ENCODE measurements around the gene CUBN.
A peak's percentile ranks its signal among the peaks of the same experiment; 100 is the strongest.
"Not testable (repeated sequence)": the region's sequence is repeated elsewhere in the genome, so short reads cannot be mapped to it uniquely, and the experiment has no call there.

Gene CUBN

GRCh38 chr10:17115683-17116082, 13.9 kb downstream of the CUBN start:
- Histone ChIP-seq H3K4me1 (peaks cover 0 to 34% (median 4%) of the 10 kb centered on the region in 4 donors), H3K36me3 (no peaks in the 10 kb centered on the region), H3K9me3 (no peaks in the 10 kb centered on the region), H3K27ac (peak overlapping the region in 1 of 2 donors; percentile 9), H3K4me3 (no peak overlapping the region), H3K27me3 (no peaks in the 10 kb centered on the region)
- TF ChIP-seq, protein P1, sequence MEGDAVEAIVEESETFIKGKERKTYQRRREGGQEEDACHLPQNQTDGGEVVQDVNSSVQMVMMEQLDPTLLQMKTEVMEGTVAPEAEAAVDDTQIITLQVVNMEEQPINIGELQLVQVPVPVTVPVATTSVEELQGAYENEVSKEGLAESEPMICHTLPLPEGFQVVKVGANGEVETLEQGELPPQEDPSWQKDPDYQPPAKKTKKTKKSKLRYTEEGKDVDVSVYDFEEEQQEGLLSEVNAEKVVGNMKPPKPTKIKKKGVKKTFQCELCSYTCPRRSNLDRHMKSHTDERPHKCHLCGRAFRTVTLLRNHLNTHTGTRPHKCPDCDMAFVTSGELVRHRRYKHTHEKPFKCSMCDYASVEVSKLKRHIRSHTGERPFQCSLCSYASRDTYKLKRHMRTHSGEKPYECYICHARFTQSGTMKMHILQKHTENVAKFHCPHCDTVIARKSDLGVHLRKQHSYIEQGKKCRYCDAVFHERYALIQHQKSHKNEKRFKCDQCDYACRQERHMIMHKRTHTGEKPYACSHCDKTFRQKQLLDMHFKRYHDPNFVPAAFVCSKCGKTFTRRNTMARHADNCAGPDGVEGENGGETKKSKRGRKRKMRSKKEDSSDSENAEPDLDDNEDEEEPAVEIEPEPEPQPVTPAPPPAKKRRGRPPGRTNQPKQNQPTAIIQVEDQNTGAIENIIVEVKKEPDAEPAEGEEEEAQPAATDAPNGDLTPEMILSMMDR (IDR thresholded peaks at IDR 0.05): no peak
- no peak for DNase-seq
- intact Hi-C loops (cut with DNase I; ENCODE audit: low total_unique reads): no loop called here

DNA sequence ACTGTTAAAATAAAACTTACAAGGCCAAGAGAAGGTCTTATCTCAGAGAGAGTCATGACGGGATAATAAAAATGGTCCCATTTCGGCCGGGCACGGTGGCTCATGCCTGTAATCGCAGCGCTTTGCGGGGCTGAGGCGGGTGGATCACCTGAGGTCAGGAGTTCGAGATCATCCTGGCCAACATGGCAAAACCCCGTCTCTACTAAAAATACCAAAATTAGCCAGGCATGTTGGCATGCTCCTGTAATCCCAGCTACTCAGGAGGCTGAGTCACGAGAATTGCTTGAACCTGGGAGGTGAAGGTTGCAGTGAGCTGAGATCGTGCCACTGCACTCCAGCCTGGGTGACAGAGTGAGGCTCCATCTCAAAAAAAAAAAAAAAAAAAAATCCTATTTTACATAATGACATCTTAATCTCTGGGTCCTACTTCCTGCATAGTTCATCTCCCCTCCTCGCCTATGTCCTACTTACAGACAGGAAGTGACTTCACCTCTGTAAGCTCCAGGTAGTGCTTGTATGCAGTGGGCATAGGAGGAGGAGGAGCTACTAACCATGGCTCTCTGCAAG, 14.7 kb downstream of the CUBN start:
- H3K27ac ChIP-seq: peak overlapping the region; percentile 38 to 58
- H3K9me3 ChIP-seq; H3K4me3 ChIP-seq; H3K36me3 ChIP-seq; H3K27me3 ChIP-seq; intact Hi-C loops (cut with DNase I; ENCODE audit: low total_unique reads); DNase-seq: not testable (repeated sequence)
- peaks cover 0 to 34% (median 4%) of the 10 kb centered on the region in 4 donors for H3K4me1 ChIP-seq

DNA sequence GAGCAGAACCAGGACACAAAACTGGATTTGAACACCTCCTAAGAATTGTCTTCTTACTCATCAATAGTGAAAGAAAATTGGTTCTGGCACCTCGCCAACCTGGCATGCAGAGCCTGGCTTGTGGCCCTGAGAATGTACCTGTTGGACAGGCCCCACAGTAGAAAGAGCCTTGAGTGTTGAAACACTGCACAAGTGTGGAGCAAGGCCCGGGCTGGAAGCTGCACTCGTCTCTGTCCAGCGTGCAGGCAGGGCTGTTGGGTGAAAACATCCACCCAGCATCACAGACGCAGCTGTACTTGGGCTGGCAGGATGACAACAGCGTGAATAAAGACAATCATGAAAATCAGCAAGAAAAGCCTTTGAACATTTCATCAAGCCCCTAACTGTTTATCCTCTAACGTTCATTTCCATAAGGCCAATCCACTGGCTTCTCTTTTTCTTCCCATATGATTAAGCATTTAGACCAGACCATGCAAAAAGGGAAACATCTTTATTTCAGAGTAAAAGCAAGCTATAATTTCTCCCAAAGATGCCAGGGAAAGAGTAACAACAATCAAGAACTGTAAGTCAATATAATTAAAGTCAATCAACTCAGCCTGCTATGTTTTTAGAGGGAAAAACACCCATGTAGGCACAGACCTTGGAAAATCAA, 15.6 kb downstream of the CUBN start:
- no peaks in the 10 kb centered on the region for H3K36me3 ChIP-seq
- H3K27me3 ChIP-seq: no peaks in the 10 kb centered on the region
- intact Hi-C loops (cut with DNase I; ENCODE audit: low total_unique reads): no loop called here
- TF ChIP-seq, protein P1 (IDR thresholded peaks at IDR 0.05): no peak
- H3K9me3 ChIP-seq: no peaks in the 10 kb centered on the region
- H3K4me3 ChIP-seq: no peak overlapping the region
- H3K27ac ChIP-seq: peak overlapping the region; percentile 38 to 58
- DNase-seq: peak in 1 of 2 donors; percentile 30
- peaks cover 0 to 34% (median 4%) of the 10 kb centered on the region in 4 donors for H3K4me1 ChIP-seq

- peak overlapping the region in 1 of 2 donors; percentile 58 for H3K27ac ChIP-seq
- H3K27me3 ChIP-seq: no peaks in the 10 kb centered on the region
- DNase-seq: no peak
- TF ChIP-seq, protein P1 (IDR thresholded peaks at IDR 0.05): no peak
- H3K4me1 ChIP-seq: peaks cover 0 to 34% (median 4%) of the 10 kb centered on the region in 4 donors
- no peaks in the 10 kb centered on the region for H3K9me3 ChIP-seq
- no peak overlapping the region for H3K4me3 ChIP-seq
- intact Hi-C loops (cut with DNase I; ENCODE audit: low total_unique reads): no loop called here
- no peaks in the 10 kb centered on the region for H3K36me3 ChIP-seq
Observed at GRCh38 chr10:17113346-17113745, 16.3 kb downstream of the CUBN start.

- Histone ChIP-seq H3K4me1 (peaks cover 0 to 34% (median 4%) of the 10 kb centered on the region in 4 donors), H3K4me3 (no peak overlapping the region), H3K36me3 (no peaks in the 10 kb centered on the region), H3K27ac (peak overlapping the region in 1 of 2 donors; percentile 58), H3K9me3 (no peaks in the 10 kb centered on the region), H3K27me3 (no peaks in the 10 kb centered on the region)
- intact Hi-C loops (cut with DNase I; ENCODE audit: low total_unique reads): no loop called here
- DNase-seq: no peak
- TF ChIP-seq, protein P1 (IDR thresholded peaks at IDR 0.05): no peak
Observed at GRCh38 chr10:17112566-17112965, 17.0 kb downstream of the CUBN start.

DNA sequence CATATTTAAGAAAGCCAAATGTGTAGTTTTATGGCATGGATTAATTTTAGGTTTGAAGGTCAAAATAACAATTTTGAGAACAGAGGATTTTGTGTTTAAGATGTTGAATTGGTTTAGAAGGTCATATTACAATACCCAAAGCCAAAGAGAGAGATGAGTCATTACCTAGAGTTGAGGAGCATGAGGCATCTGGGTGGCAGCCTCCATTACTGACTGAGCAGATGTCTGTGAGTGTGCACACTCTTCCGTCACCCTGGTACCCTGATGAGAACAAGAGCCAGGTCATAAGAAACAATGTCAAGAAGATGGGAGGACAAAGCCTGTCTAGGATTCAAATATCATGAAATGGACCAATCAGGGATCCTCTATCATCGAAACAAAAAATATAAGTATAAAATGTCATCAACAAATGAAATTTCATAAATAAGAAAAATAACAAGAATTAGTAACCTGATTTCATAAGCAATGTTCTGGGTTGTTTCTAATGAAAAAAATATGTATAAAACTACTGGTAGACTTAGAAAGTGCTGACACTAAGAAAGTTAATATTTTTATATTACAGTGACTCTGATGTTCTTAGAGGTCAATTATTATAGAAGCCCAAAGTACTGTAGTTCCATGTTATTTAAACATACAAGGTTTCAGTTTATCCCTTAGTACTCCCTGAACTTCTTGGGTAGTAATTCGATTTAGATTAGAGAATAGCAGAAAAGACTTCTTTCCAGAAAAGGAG, 20.0 kb downstream of the CUBN start:
- Histone ChIP-seq H3K4me3 (no peak overlapping the region), H3K36me3 (no peaks in the 10 kb centered on the region), H3K27ac (no peak overlapping the region), H3K4me1 (peaks cover 0 to 16% (median 4%) of the 10 kb centered on the region in 4 donors), H3K9me3 (no peaks in the 10 kb centered on the region), H3K27me3 (no peaks in the 10 kb centered on the region)
- TF ChIP-seq, protein P1 (IDR thresholded peaks at IDR 0.05): no peak
- intact Hi-C loops (cut with DNase I; ENCODE audit: low total_unique reads): no loop called here
- DNase-seq: no peak
